Activated CD4-positive, alpha-beta T cell treated with anti-CD3 and anti-CD28 coated beads, Interleukin-2, amount 10 ng/mL, durations not matched to agents 7 days and 5 days (primary cell): ENCODE data around the gene TLR10. TPM values are rescaled to one million over a fixed set of nuclear protein-coding genes. Genes with fewer than 3 reads are reported as not detected.
"Not testable (repeated sequence)": the region's sequence is repeated elsewhere in the genome, so short reads cannot be mapped to it uniquely, and the experiment has no call there.

Experiments used
- CTCF ChIA-PET: fragments of 350-600 bp; sonication (Branson Sonifier 250); formaldehyde crosslinking; loops from one replicate; lab custom pipeline; 2021; ENCODE audit warnings: antibody characterized with exemption; lab: Charles Lee
- POLR2A ChIA-PET: fragments of 350-600 bp; sonication (Branson Sonifier 250); formaldehyde crosslinking; loops from one replicate; lab custom pipeline; 2021; ENCODE audit warnings: antibody characterized with exemption; lab: Charles Lee
- DNase-seq: peaks from one replicate; pipeline ENCODE4 v3.0.0-alpha.2; 2020
- H3K27ac Mint-ChIP-seq: one replicate; pipeline ENCODE4 v1.8.0; 2021; ENCODE audit warnings: mild to moderate bottlenecking, moderate library complexity, mixed read lengths
- H3K27me3 Mint-ChIP-seq: one replicate; pipeline ENCODE4 v1.8.0; 2021; ENCODE audit warnings: mixed read lengths
- H3K36me3 Mint-ChIP-seq: one replicate; pipeline ENCODE4 v1.8.0; 2021; ENCODE audit warnings: low read depth, mixed read lengths
- H3K4me1 Mint-ChIP-seq: one replicate; pipeline ENCODE4 v1.8.0; 2021; ENCODE audit warnings: mixed read lengths
- H3K4me3 Mint-ChIP-seq: one replicate; pipeline ENCODE4 v1.8.0; 2021; ENCODE audit warnings: mild to moderate bottlenecking, moderate library complexity, mixed read lengths
- H3K9me3 Mint-ChIP-seq: one replicate; pipeline ENCODE4 v1.8.0; 2021; ENCODE audit warnings: mixed read lengths
- total RNA-seq, 2 experiments: library from RNA; stranded (reverse); gene quantifications; one replicate each; pipeline ENCODE4 v1.2.3, GENCODE V29; 2021

The TLR10 gene
- total RNA-seq, 2 experiments from 2014 or later, result 0.23 TPM; not detected in 1

- H3K27ac Mint-ChIP-seq, POLR2A ChIA-PET, CTCF ChIA-PET, H3K36me3 Mint-ChIP-seq, H3K4me3 Mint-ChIP-seq, H3K4me1 Mint-ChIP-seq, DNase-seq: not testable (repeated sequence)
- H3K9me3 Mint-ChIP-seq, result peaks cover 17% of the 10 kb centered on the region
- H3K27me3 Mint-ChIP-seq, result peaks cover 16% of the 10 kb centered on the region
Measured at GRCh38 chr4:38777925-38778324, 4.9 kb downstream of the TLR10 start.

DNA sequence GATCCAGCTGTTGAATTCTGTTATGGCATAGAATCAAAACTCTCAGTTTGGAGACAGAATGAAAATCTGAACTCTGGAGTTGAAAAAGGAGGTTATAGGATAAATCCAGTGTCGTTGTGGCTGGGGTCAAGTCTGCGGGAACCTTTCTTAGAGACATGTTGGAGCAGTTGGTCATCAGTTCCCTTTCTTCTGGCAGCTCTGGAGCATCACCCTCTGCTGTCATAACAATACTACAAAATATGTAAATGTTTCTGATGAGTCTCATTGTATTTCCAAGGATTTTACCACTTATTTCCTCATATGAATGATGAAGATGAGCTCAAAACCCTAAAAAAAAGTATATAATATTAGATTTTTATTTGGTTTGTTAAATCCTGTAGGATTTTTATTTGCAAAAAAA lies 7.5 kb downstream of the TLR10 start:
- POLR2A ChIA-PET, result no interaction called here
- H3K36me3 Mint-ChIP-seq, result no peaks in the 10 kb centered on the region

DNA sequence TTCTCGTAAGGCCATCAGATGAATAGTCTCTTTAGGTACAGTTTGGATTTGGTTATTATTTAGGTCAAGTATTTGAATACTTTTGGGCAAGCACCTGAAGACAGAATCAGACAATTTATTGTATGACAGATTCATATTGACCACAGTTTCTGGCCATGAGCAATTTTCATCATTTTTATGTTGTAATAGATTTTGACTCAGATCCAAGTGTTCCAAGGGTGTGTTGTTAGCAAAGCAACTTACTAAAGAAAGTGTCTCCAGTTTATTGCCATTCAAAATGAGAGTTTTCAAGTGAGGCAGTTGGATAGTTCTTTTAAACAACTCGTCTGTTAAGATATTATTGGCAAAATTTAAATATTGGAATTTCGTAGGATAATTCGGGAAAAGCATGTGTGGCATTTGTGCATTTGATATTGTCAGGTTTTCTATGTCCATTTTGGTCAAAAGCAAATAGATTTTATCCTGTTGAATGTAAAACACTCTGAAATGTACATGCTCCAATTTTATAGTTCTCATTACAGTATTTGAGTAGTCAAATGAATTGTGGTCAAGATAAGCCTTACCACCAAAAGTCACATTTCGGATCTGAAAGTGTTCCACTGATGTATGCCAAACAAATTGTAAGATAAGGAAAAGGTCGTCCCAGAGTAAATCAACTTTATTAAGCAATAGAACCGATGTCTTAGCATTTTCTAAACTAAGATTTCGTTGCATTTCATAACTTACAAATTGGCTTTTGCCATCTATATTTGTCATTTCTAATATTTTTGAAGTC lies 8.4 kb downstream of the TLR10 start:
- H3K27me3 Mint-ChIP-seq, result peaks cover 24% of the 10 kb centered on the region
- CTCF ChIA-PET, result interaction anchor here (1.1 kb wide), 1 partner anchor 13 kb away, joined by 3 read pairs; no protein-coding TSS in a partner anchor
- peaks cover 17% of the 10 kb centered on the region for H3K9me3 Mint-ChIP-seq
- H3K4me1 Mint-ChIP-seq, result no peaks in the 10 kb centered on the region
- DNase-seq, result no peak
- H3K36me3 Mint-ChIP-seq, result no peaks in the 10 kb centered on the region
- POLR2A ChIA-PET, result no interaction called here
- H3K27ac Mint-ChIP-seq, result no peak overlapping the region
- no peak overlapping the region for H3K4me3 Mint-ChIP-seq

More for the DNA sequence above, 7.5 kb downstream of the TLR10 start:
- Mint-ChIP-seq H3K27me3 (peaks cover 19% of the 10 kb centered on the region), H3K27ac (no peak overlapping the region), H3K4me3 (no peak overlapping the region), H3K9me3 (peaks cover 17% of the 10 kb centered on the region), H3K4me1 (no peaks in the 10 kb centered on the region)
- CTCF ChIA-PET, result interaction anchor here (1.0 to 1.8 kb wide), 2 partner anchors 16 to 60 kb away, joined by 3 to 5 read pairs; no protein-coding TSS in a partner anchor
- no peak for DNase-seq

DNA sequence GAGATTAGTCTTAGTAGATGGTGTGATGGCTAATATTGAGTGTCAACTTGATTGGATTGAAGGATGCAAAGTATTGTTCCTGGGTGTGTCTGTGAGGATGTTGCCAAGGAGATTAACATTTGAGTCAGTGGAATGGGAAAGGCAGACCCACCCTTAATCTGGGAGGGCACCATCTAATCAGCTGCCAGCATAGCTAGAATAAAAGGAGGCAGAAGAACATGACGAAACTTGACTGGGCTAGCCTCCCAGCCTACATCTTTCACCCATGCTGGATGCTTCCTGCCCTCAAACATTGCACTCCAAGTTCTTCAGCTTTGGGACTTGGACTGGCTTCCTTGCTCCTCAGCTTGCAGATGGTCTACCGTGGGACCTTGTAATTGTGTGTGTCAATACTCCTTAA lies 12.5 kb downstream of the TLR10 start:
- POLR2A ChIA-PET, H3K4me3 Mint-ChIP-seq, H3K36me3 Mint-ChIP-seq, H3K27ac Mint-ChIP-seq, H3K4me1 Mint-ChIP-seq, DNase-seq: not testable (repeated sequence)
- Mint-ChIP-seq H3K27me3 (peaks cover 26% of the 10 kb centered on the region), H3K9me3 (peaks cover 26% of the 10 kb centered on the region)
- CTCF ChIA-PET, result interaction anchor here (0.8 to 2.7 kb wide), 5 partner anchors 9 to 334 kb away, joined by 3 to 8 read pairs (median 4); no protein-coding TSS in a partner anchor

DNA sequence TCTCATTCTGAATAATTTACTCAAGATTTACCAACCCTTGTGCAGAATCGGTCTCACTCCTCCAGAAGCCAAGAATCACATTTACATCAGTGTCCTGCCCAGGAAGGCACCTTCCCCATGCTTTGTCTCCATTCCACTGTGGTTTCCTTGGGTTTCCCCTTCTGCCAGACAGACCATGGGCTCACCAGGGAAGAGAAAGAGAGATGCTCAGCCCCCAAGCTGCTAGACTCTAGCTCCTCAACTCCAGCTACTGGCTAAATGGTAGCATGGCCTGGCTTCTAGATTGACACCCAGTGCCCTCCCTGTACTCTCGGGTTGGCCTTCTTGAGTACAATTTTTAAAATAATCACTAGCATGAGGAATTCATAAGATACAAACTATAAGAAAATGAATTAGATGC lies 12.9 kb downstream of the TLR10 start:
- Mint-ChIP-seq H3K4me3 (no peak overlapping the region), H3K4me1 (no peaks in the 10 kb centered on the region), H3K9me3 (peaks cover 23% of the 10 kb centered on the region), H3K36me3 (peaks cover 2% of the 10 kb centered on the region), H3K27me3 (peaks cover 25% of the 10 kb centered on the region), H3K27ac (no peak overlapping the region)
- ChIA-PET POLR2A (no interaction called here), CTCF (interaction anchor here (1.5 to 2.7 kb wide), 3 partner anchors 9 to 19 kb away, joined by 4 to 8 read pairs (median 5); no protein-coding TSS in a partner anchor)
- no peak for DNase-seq

DNA sequence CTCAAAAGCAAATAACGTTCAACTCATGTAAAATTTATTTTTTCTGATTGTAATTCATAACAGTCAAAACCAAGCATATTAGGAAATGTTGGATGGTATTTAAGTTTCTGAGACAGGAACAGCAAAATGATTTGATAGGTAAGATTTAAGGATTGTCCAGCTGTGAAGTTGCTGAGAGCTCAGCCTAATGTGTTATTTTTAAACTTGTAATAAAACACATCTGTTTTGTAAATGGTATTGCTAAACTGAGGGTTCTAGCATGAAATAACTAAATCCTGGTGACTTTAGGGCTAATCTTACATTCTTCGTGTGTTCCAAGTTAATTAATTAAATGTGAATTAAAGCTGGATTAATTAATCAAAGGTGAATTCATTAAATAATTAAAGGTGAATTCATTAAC lies 13.3 kb downstream of the TLR10 start:
- no peak overlapping the region for H3K4me3 Mint-ChIP-seq
- peaks cover 23% of the 10 kb centered on the region for H3K27me3 Mint-ChIP-seq
- no peaks in the 10 kb centered on the region for H3K4me1 Mint-ChIP-seq
- peaks cover 19% of the 10 kb centered on the region for H3K9me3 Mint-ChIP-seq
- no peak overlapping the region for H3K27ac Mint-ChIP-seq
- no peak for DNase-seq
- POLR2A ChIA-PET, result no interaction called here
- H3K36me3 Mint-ChIP-seq, result peaks cover 2% of the 10 kb centered on the region
- CTCF ChIA-PET, result interaction anchor here (1.5 to 2.7 kb wide), 3 partner anchors 8 to 20 kb away, joined by 4 to 8 read pairs (median 5); no protein-coding TSS in a partner anchor

DNA sequence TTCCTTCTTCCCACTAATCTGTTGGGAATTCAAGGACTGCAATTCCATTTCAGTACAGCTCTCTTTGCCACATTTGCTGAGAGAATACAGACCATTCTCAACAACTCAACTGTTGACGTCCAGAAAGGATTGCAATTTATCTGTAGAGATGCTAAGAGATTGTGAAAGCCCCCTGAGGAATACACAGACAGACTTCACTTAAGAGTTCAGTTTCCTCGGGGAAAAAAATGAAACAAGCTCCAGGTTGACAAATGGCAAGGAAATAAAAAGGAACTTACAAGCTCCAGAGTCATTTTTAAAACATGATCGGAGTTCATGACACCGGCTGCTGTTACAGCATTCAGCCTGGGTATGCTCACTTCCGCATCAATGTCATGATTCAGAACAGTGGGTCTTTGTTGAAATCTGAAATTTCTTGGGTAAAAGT lies 13.8 kb downstream of the TLR10 start:
- peaks cover 3% of the 10 kb centered on the region for H3K4me1 Mint-ChIP-seq
- CTCF ChIA-PET, result interaction anchor here (1.5 to 2.7 kb wide), 3 partner anchors 8 to 20 kb away, joined by 4 to 8 read pairs (median 5); no protein-coding TSS in a partner anchor
- H3K9me3 Mint-ChIP-seq, result peaks cover 19% of the 10 kb centered on the region
- H3K27ac Mint-ChIP-seq, result no peak overlapping the region
- POLR2A ChIA-PET, result no interaction called here
- DNase-seq, result no peak
- H3K4me3 Mint-ChIP-seq, result no peak overlapping the region
- peaks cover 20% of the 10 kb centered on the region for H3K27me3 Mint-ChIP-seq
- peaks cover 2% of the 10 kb centered on the region for H3K36me3 Mint-ChIP-seq

DNA sequence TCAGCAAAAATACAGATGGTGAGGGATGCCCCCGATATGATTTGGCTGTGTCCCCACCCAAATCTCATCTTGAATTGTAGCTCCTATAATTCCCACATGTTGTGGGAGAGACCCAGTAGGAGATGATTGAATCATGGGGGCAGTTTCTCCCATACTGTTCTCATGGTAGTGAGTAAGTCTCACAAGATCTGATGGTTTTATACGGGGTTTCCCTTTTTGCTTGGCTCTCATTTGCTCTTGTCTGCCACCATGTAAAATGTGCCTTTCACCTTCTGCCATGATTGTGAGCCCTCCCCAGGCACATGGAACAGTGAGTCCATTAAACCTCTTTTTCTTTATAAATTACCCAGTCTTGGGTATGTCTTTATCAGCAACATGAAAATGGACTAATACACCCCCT lies 15.8 kb downstream of the TLR10 start:
- H3K4me1 Mint-ChIP-seq, DNase-seq, H3K4me3 Mint-ChIP-seq, H3K36me3 Mint-ChIP-seq, H3K27ac Mint-ChIP-seq, POLR2A ChIA-PET: not testable (repeated sequence)
- Mint-ChIP-seq H3K9me3 (peaks cover 15% of the 10 kb centered on the region), H3K27me3 (peaks cover 20% of the 10 kb centered on the region)
- CTCF ChIA-PET, result interaction anchor here (0.6 to 1.9 kb wide), 3 partner anchors 11 to 48 kb away, joined by 3 to 5 read pairs (median 3); no protein-coding TSS in a partner anchor

GRCh38 chr4:38765382-38765781 lies 17.4 kb downstream of the TLR10 start:
- CTCF ChIA-PET, result interaction anchor here (1.0 to 2.1 kb wide), 5 partner anchors 17 to 370 kb away, joined by 3 to 7 read pairs (median 5); no protein-coding TSS in a partner anchor
- no peak overlapping the region for H3K27ac Mint-ChIP-seq
- H3K4me1 Mint-ChIP-seq, result peaks cover 24% of the 10 kb centered on the region
- DNase-seq, result no peak
- H3K36me3 Mint-ChIP-seq, result peaks cover 8% of the 10 kb centered on the region
- no peak overlapping the region for H3K4me3 Mint-ChIP-seq
- H3K27me3 Mint-ChIP-seq, result peaks cover 13% of the 10 kb centered on the region
- H3K9me3 Mint-ChIP-seq, result peaks cover 15% of the 10 kb centered on the region
- POLR2A ChIA-PET, result no interaction called here

- H3K27ac Mint-ChIP-seq, result no peak overlapping the region
- peaks cover 8% of the 10 kb centered on the region for H3K36me3 Mint-ChIP-seq
- no peak overlapping the region for H3K4me3 Mint-ChIP-seq
- H3K27me3 Mint-ChIP-seq, result peaks cover 7% of the 10 kb centered on the region
- POLR2A ChIA-PET, result no interaction called here
- H3K9me3 Mint-ChIP-seq, result peaks cover 15% of the 10 kb centered on the region
- DNase-seq, result no peak
- CTCF ChIA-PET, result interaction anchor here (1.1 to 1.6 kb wide), 4 partner anchors 18 to 92 kb away, joined by 3 to 6 read pairs (median 4); partner anchors contain the start of gene TLR10
- peaks cover 27% of the 10 kb centered on the region for H3K4me1 Mint-ChIP-seq
Measured at GRCh38 chr4:38764277-38764676, 18.5 kb downstream of the TLR10 start.

GRCh38 chr4:38762560-38762959 lies 20.2 kb downstream of the TLR10 start:
- no peak overlapping the region for H3K27ac Mint-ChIP-seq
- H3K9me3 Mint-ChIP-seq, result peaks cover 13% of the 10 kb centered on the region
- no peak for DNase-seq
- H3K27me3 Mint-ChIP-seq, result no peaks in the 10 kb centered on the region
- peaks cover 8% of the 10 kb centered on the region for H3K36me3 Mint-ChIP-seq
- ChIA-PET POLR2A (no interaction called here), CTCF (interaction anchor here (0.5 to 2.1 kb wide), 5 partner anchors 12 to 98 kb away, joined by 3 to 8 read pairs (median 3); partner anchors contain the start of gene TLR10)
- H3K4me3 Mint-ChIP-seq, result no peak overlapping the region
- H3K4me1 Mint-ChIP-seq, result peaks cover 30% of the 10 kb centered on the region

DNA sequence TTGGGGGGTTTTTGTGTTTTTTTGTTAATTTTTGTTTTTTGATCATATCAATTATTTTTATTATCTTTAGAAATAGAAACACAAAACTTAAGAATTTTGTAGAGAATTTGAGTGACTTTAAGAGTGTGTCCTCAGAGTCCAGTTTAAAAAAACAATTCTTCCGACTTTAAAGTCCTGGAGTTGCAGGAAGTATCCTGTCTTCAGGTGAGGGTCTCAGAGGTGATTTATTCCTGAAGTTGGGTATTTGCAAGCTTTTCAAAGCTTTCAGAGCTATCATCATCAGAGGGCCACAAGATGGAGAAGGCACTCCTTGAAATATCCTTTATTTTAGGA lies 23.0 kb downstream of the TLR10 start:
- no peak overlapping the region for H3K4me3 Mint-ChIP-seq
- H3K27ac Mint-ChIP-seq, result no peak overlapping the region
- POLR2A ChIA-PET, result no interaction called here
- H3K36me3 Mint-ChIP-seq, result peaks cover 6% of the 10 kb centered on the region
- CTCF ChIA-PET, result interaction anchor here (0.8 to 2.3 kb wide), 13 partner anchors 9 to 719 kb away, joined by 3 to 17 read pairs (median 5); partner anchors contain the start of genes TLR1 and TLR10
- H3K9me3 Mint-ChIP-seq, result no peaks in the 10 kb centered on the region
- H3K27me3 Mint-ChIP-seq, result no peaks in the 10 kb centered on the region
- H3K4me1 Mint-ChIP-seq, result peaks cover 30% of the 10 kb centered on the region
- DNase-seq, result no peak
